SU-DHL-6 (cell line): Measurements from ENCODE around the gene SERPINB6.

ENCODE experiments used
- H2AFZ ChIP-seq: fragments of 200-600 bp; sonication (generic); 2 replicates; pipeline ENCODE4 v1.6.1; 2014; ENCODE audit warnings: low read depth, mild to moderate bottlenecking, moderate library complexity, mixed read lengths, antibody characterized with exemption, low read length; ENCODE audit not compliant: severe bottlenecking
- H3F3A ChIP-seq: fragments of 200-600 bp; shearing (Covaris generic); 2 replicates; pipeline ENCODE4 v1.6.0; 2016; ENCODE audit warnings: antibody characterized with exemption, mild to moderate bottlenecking; ENCODE audit not compliant: insufficient read depth
- H3K27ac ChIP-seq: fragments of 200-600 bp; sonication (generic); 2 replicates; pipeline ENCODE4 v1.5.1; 2016; ENCODE audit warnings: low read depth, mild to moderate bottlenecking, low read length, moderate library complexity, mixed read lengths
- H3K27me3 ChIP-seq: fragments of 200-600 bp; sonication (generic), shearing (Covaris generic); 2 replicates; pipeline ENCODE4 v1.6.0; 2014; ENCODE audit warnings: mild to moderate bottlenecking, low read length
- H3K36me3 ChIP-seq: fragments of 200-600 bp; sonication (generic); 2 replicates; pipeline ENCODE4 v1.6.1; 2014; ENCODE audit warnings: mild to moderate bottlenecking, low read length, mixed read lengths
- H3K4me2 ChIP-seq: fragments of 300-600, 200-600 bp; shearing (Covaris generic), sonication (generic); 2 replicates; pipeline ENCODE4 v1.6.0; 2014; ENCODE audit warnings: low read length, low read depth, mild to moderate bottlenecking; ENCODE audit not compliant: poor library complexity, severe bottlenecking
- H3K4me3 ChIP-seq: fragments of 200-600 bp; sonication (generic); 2 replicates; pipeline ENCODE4 v1.5.1; 2014; ENCODE audit warnings: antibody characterized with exemption, low read length, mild to moderate bottlenecking, mixed read lengths; ENCODE audit not compliant: insufficient read depth, poor library complexity, severe bottlenecking
- H3K79me2 ChIP-seq: fragments of 200-600 bp; sonication (generic); 2 replicates; pipeline ENCODE4 v1.6.1; 2014; ENCODE audit warnings: mild to moderate bottlenecking, low read length, moderate library complexity; ENCODE audit not compliant: insufficient read depth
- H3K9ac ChIP-seq: fragments of 200-600 bp; sonication (generic); 2 replicates; pipeline ENCODE4 v1.7.0; 2014; ENCODE audit warnings: mild to moderate bottlenecking, low read length
- H3K9me2 ChIP-seq: fragments of 200-600 bp; sonication (generic); replicated peaks from 2 replicates; pipeline ENCODE4 v1.6.1; 2014; ENCODE audit warnings: low read length; ENCODE audit not compliant: insufficient read depth
- H3K9me3 ChIP-seq: fragments of 200-600 bp; sonication (generic); 2 replicates; pipeline ENCODE4 v1.6.1; 2014; ENCODE audit warnings: low read length, mixed read lengths; ENCODE audit not compliant: insufficient read depth
- H4K20me1 ChIP-seq: fragments of 200-600 bp; sonication (generic); 2 replicates; pipeline ENCODE4 v1.6.1; 2014; ENCODE audit warnings: low read depth, mild to moderate bottlenecking, antibody characterized with exemption, low read length, moderate library complexity, mixed read lengths
- EZH2phosphoT487 ChIP-seq: fragments of 200-600 bp; sonication (generic), shearing (Covaris generic); conservative IDR thresholded peaks from 2 replicates; pipeline ENCODE4 v1.6.1; 2018; ENCODE audit warnings: mild to moderate bottlenecking, antibody characterized with exemption, low read length, moderate library complexity, mixed read lengths
- TF ChIP-seq, protein P1 (sequence below): fragments of 200-600 bp; sonication (generic); IDR thresholded peaks from one replicate; pipeline ENCODE4 v1.5.1; 2017; ENCODE audit warnings: antibody characterized with exemption, mild to moderate bottlenecking, low read length, moderate library complexity; ENCODE audit not compliant: insufficient read depth, poor library complexity, severe bottlenecking

The SERPINB6 gene

GRCh38 chr6:2989332-2990247 is 18.2 kb upstream of the SERPINB6 start:
- peak overlapping the region; percentile 93 for H2AFZ ChIP-seq
- TF ChIP-seq, protein P1, sequence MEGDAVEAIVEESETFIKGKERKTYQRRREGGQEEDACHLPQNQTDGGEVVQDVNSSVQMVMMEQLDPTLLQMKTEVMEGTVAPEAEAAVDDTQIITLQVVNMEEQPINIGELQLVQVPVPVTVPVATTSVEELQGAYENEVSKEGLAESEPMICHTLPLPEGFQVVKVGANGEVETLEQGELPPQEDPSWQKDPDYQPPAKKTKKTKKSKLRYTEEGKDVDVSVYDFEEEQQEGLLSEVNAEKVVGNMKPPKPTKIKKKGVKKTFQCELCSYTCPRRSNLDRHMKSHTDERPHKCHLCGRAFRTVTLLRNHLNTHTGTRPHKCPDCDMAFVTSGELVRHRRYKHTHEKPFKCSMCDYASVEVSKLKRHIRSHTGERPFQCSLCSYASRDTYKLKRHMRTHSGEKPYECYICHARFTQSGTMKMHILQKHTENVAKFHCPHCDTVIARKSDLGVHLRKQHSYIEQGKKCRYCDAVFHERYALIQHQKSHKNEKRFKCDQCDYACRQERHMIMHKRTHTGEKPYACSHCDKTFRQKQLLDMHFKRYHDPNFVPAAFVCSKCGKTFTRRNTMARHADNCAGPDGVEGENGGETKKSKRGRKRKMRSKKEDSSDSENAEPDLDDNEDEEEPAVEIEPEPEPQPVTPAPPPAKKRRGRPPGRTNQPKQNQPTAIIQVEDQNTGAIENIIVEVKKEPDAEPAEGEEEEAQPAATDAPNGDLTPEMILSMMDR, result no peak
- no peak for TF ChIP-seq EZH2phosphoT487

GRCh38 chr6:2988426-2989331 is 17.3 kb upstream of the SERPINB6 start:
- Histone ChIP-seq H3K36me3 (no peaks in the 10 kb centered on the region), H3K9me3 (no peaks in the 10 kb centered on the region), H3K4me2 (peak overlapping the region; percentile 79), H2AFZ (peak overlapping the region; percentile 93), H3K27me3 (no peaks in the 10 kb centered on the region), H3K27ac (peak overlapping the region; percentile 84), H3K9me2 (no peaks in the 10 kb centered on the region), H3F3A (peaks cover 10% of the 10 kb centered on the region), H3K4me3 (peak overlapping the region; percentile 63), H3K79me2 (no peaks in the 10 kb centered on the region), H4K20me1 (no peaks in the 10 kb centered on the region), H3K9ac (peak overlapping the region; percentile 67)
- TF ChIP-seq, protein P1, result peak; percentile 99
- TF ChIP-seq EZH2phosphoT487, result no peak

More at GRCh38 chr6:2989332-2990247, 18.2 kb upstream of the SERPINB6 start:
- H3F3A ChIP-seq, result peaks cover 10% of the 10 kb centered on the region
- no peaks in the 10 kb centered on the region for H3K79me2 ChIP-seq
- peak overlapping the region; percentile 67 for H3K9ac ChIP-seq
- no peaks in the 10 kb centered on the region for H3K9me3 ChIP-seq
- peak overlapping the region; percentile 79 for H3K4me2 ChIP-seq
- H3K27me3 ChIP-seq, result no peaks in the 10 kb centered on the region
- H4K20me1 ChIP-seq, result no peaks in the 10 kb centered on the region
- no peaks in the 10 kb centered on the region for H3K9me2 ChIP-seq
- peak overlapping the region; percentile 63 for H3K4me3 ChIP-seq
- no peaks in the 10 kb centered on the region for H3K36me3 ChIP-seq
- peak overlapping the region; percentile 84 for H3K27ac ChIP-seq

DNA sequence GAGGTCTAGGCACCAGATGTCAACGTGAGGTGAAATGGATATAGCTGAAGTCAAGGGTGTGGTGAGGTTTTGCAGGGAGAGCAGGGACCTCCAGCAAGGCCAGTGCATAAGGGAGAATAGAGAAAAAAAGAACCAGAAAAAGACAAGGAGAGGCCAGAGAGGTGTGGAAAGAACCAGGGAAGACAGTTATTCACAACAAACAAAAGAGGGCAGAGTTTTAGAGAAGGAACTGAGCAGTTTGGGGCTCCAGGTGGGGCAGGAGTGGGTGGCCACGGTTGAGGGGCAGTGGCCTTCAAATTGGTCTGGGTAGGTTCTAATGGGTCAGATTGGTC is 16.7 kb upstream of the SERPINB6 start:
- no peaks in the 10 kb centered on the region for H3K9me2 ChIP-seq
- H3K79me2 ChIP-seq, result no peaks in the 10 kb centered on the region
- peak overlapping the region; percentile 63 for H3K4me3 ChIP-seq
- no peaks in the 10 kb centered on the region for H3K27me3 ChIP-seq
- peak overlapping the region; percentile 67 for H3K9ac ChIP-seq
- no peak for TF ChIP-seq EZH2phosphoT487
- TF ChIP-seq, protein P1, result no peak
- no peaks in the 10 kb centered on the region for H3K9me3 ChIP-seq
- no peaks in the 10 kb centered on the region for H4K20me1 ChIP-seq
- H3F3A ChIP-seq, result peaks cover 10% of the 10 kb centered on the region
- H3K4me2 ChIP-seq, result peak overlapping the region; percentile 79
- H3K27ac ChIP-seq, result no peak overlapping the region
- peak overlapping the region; percentile 93 for H2AFZ ChIP-seq
- H3K36me3 ChIP-seq, result no peaks in the 10 kb centered on the region
